ENCODE results near the gene RPLP2. TPM values are rescaled to one million over a fixed set of nuclear protein-coding genes. Genes with fewer than 3 reads are reported as not detected.

RPLP2 gene
- total RNA-seq, 2 donors from 2014 or later: 4,178 to 4,199 TPM

GRCh38 chr11:858762-859339, 49.1 kb downstream of the RPLP2 start:
- ATAC-seq (no peak), DNase-seq (no peak)
- no peaks in the 10 kb centered on the region for H3K9me3 ChIP-seq (ENCODE audit: control insufficient read depth, low read length, poor library complexity, severe bottlenecking)
- H3K4me1 Mint-ChIP-seq: no peaks in the 10 kb centered on the region
- H3K36me3 Mint-ChIP-seq (ENCODE audit: low read depth): no peaks in the 10 kb centered on the region
- H3K4me3 Mint-ChIP-seq: no peak overlapping the region
- H3K27me3 Mint-ChIP-seq: no peaks in the 10 kb centered on the region
- H3K27ac Mint-ChIP-seq: no peak overlapping the region

- DNase-seq (no peak), ATAC-seq (no peak)
- Mint-ChIP-seq H3K4me3 (peak overlapping the region; percentile 31), H3K27ac (no peak overlapping the region), H3K36me3 (ENCODE audit: low read depth) (no peaks in the 10 kb centered on the region), H3K27me3 (no peaks in the 10 kb centered on the region), H3K4me1 (no peaks in the 10 kb centered on the region)
- H3K9me3 ChIP-seq (ENCODE audit: control insufficient read depth, low read length, poor library complexity, severe bottlenecking): no peaks in the 10 kb centered on the region
These were observed 49.8 kb downstream of the RPLP2 start for GRCh38 chr11:859394-860131.

- Mint-ChIP-seq H3K4me1 (no peaks in the 10 kb centered on the region), H3K4me3 (no peak overlapping the region), H3K27me3 (no peaks in the 10 kb centered on the region), H3K27ac (no peak overlapping the region), H3K36me3 (ENCODE audit: low read depth) (no peaks in the 10 kb centered on the region)
- H3K9me3 ChIP-seq (ENCODE audit: control insufficient read depth, low read length, poor library complexity, severe bottlenecking): no peaks in the 10 kb centered on the region
- ATAC-seq (no peak), DNase-seq (no peak)
These were observed 50.7 kb downstream of the RPLP2 start for GRCh38 chr11:860234-861104.

- no peak overlapping the region for H3K27ac Mint-ChIP-seq
- H3K27me3 Mint-ChIP-seq: no peaks in the 10 kb centered on the region
- no peaks in the 10 kb centered on the region for H3K4me1 Mint-ChIP-seq
- no peak overlapping the region for H3K4me3 Mint-ChIP-seq
- no peaks in the 10 kb centered on the region for H3K36me3 Mint-ChIP-seq (ENCODE audit: low read depth)
- no peaks in the 10 kb centered on the region for H3K9me3 ChIP-seq (ENCODE audit: control insufficient read depth, low read length, poor library complexity, severe bottlenecking)
- ATAC-seq: no peak
- no peak for DNase-seq
These were observed 51.3 kb downstream of the RPLP2 start for GRCh38 chr11:861105-861479.

- Mint-ChIP-seq H3K27ac (no peak overlapping the region), H3K27me3 (no peaks in the 10 kb centered on the region), H3K4me3 (no peak overlapping the region), H3K4me1 (no peaks in the 10 kb centered on the region), H3K36me3 (ENCODE audit: low read depth) (no peaks in the 10 kb centered on the region)
- no peaks in the 10 kb centered on the region for H3K9me3 ChIP-seq (ENCODE audit: control insufficient read depth, low read length, poor library complexity, severe bottlenecking)
- ATAC-seq (no peak), DNase-seq (no peak)
These were observed 52.4 kb downstream of the RPLP2 start for GRCh38 chr11:862081-862661.

Other genes starting within 250 kb of the RPLP2 start
- 1 to 10 TPM; 3.8 to 6.0 TPM for gene LMNTD2, start 249.2 kb upstream of the RPLP2 start, total RNA-seq
- gene RASSF7, start 249.0 kb upstream of the RPLP2 start, total RNA-seq: 10 to 100 TPM; 24.6 to 29.4 TPM
- gene PHRF1, start 233.5 kb upstream of the RPLP2 start, total RNA-seq: 10 to 100 TPM; 36.7 to 44.8 TPM
- gene IRF7, start 194.0 kb upstream of the RPLP2 start, total RNA-seq: 10 to 100 TPM; 40.3 to 44.0 TPM
- not detected for gene CDHR5, start 185.0 kb upstream of the RPLP2 start, total RNA-seq
- gene SCT, start 182.8 kb upstream of the RPLP2 start, total RNA-seq: not detected
- gene DRD4, start 172.7 kb upstream of the RPLP2 start, total RNA-seq: under 1 TPM; 0.40 to 0.89 TPM
- gene DEAF1, start 114.7 kb upstream of the RPLP2 start, total RNA-seq: 10 to 100 TPM; 55.3 to 77.1 TPM
- 10 to 100 TPM; 20.8 to 21.3 TPM for gene TMEM80, start 114.2 kb upstream of the RPLP2 start, total RNA-seq
- 10 to 100 TPM in 1 of 2 donors, 1 to 10 TPM in 1; 6.8 to 11.7 TPM for gene EPS8L2, start 103.7 kb upstream of the RPLP2 start, total RNA-seq
- gene TALDO1, start 62.5 kb upstream of the RPLP2 start, total RNA-seq: 100 to 1,000 TPM in 1 of 2 donors, 10 to 100 TPM in 1; 60.4 to 102 TPM
- gene GATD1, start 32.5 kb upstream of the RPLP2 start, total RNA-seq: 10 to 100 TPM; 36.7 to 44.3 TPM
- under 1 TPM in 1 of 2 donors, not detected in 1; 0.63 TPM for gene CEND1, start 19.9 kb upstream of the RPLP2 start, total RNA-seq
- 10 to 100 TPM; 16.4 to 20.3 TPM for gene SLC25A22, start 11.7 kb upstream of the RPLP2 start, total RNA-seq
- 10 to 100 TPM; 26.8 to 29.7 TPM for gene PIDD1, start 4.7 kb upstream of the RPLP2 start, total RNA-seq
- 100 to 1,000 TPM; 178 to 182 TPM for gene PNPLA2, start 8.9 kb downstream of the RPLP2 start, total RNA-seq
- 1 to 10 TPM in 1 of 2 donors, under 1 TPM in 1; 0.47 to 1.0 TPM for gene CRACR2B, start 18.0 kb downstream of the RPLP2 start, total RNA-seq
- gene CD151, start 23.0 kb downstream of the RPLP2 start, total RNA-seq: 10 to 100 TPM; 54.9 to 67.3 TPM
- 10 to 100 TPM; 38.5 to 40.5 TPM for gene POLR2L, start 32.6 kb downstream of the RPLP2 start, total RNA-seq
- gene TSPAN4, start 32.9 kb downstream of the RPLP2 start, total RNA-seq: 1 to 10 TPM; 2.1 to 3.0 TPM
- gene CHID1, start 100.8 kb downstream of the RPLP2 start, total RNA-seq: 10 to 100 TPM; 23.4 to 28.8 TPM
- gene AP2A2, start 115.9 kb downstream of the RPLP2 start, total RNA-seq: 10 to 100 TPM; 71.1 to 74.0 TPM
- gene MUC6, start 226.8 kb downstream of the RPLP2 start, total RNA-seq: not detected